Right cardiac atrium (tissue), 5 donors: ENCODE data around the gene MINDY3. TPM values are rescaled to one million over a fixed set of nuclear protein-coding genes. Genes with fewer than 3 reads are reported as not detected.

Experiments
- ATAC-seq, 2 donors: fragments of 200-7000 bp; cut with Tn5 transposase; one replicate each; pipeline versions ENCODE4 v1.8.0 to v1.9.1; 2020; ENCODE audit warnings: moderate library complexity in 2 of 2, mild to moderate bottlenecking in 1 of 2
- DNase-seq, 3 donors: peaks; one replicate each; pipeline ENCODE4 v3.0.0-alpha.2; 2020
- H3K27ac ChIP-seq: one replicate; pipeline ENCODE4 v1.5.1; 2013; ENCODE audit warnings: mild to moderate bottlenecking, low read length, control low read depth, moderate library complexity
- H3K27me3 ChIP-seq: one replicate; pipeline ENCODE4 v1.6.1; 2013; ENCODE audit not compliant: control insufficient read depth, insufficient read depth
- H3K4me1 ChIP-seq: one replicate; pipeline ENCODE4 v1.6.1; 2013; ENCODE audit warnings: low read length; ENCODE audit not compliant: control insufficient read depth, insufficient read depth
- H3K4me3 ChIP-seq: one replicate; pipeline ENCODE4 v1.5.1; 2013; ENCODE audit warnings: low read length, control low read depth
- H3K9me3 ChIP-seq: one replicate; pipeline ENCODE4 v1.6.1; 2013; ENCODE audit warnings: low read length; ENCODE audit not compliant: control insufficient read depth
- WGBS: extraction: QIAGEN DNeasy Blood & Tissue Kit; methylation state at CpG from one replicate; pipeline ENCODE4 v1.1.7; 2013; 5-methylcytosine and 5-hydroxymethylcytosine counted together
- intact Hi-C, 4 donors: fragments of 100-400 bp; cut with DNase I; formaldehyde crosslinking; loops; one replicate each; pipeline versions ENCODE4 v1.11.0 to v1.14.0; 2022 to 2023
- polyA plus RNA-seq: library from polyadenylated mRNA; stranded (reverse); fragments of 200-250 nt; gene quantifications from one replicate; pipeline ENCODE4 v1.2.3, GENCODE V29; 2013
- total RNA-seq, 4 donors: library from RNA; stranded (reverse); fragmentation: NEBNext Ultra II Directional; extraction: Animal tissue kit (Norgen Biotek cat#: 25700); gene quantifications; one replicate each; pipeline ENCODE4 v1.2.1, GENCODE V29; 2021
- donor health status: healthy with polysubstance abuse.
- donor health status: DM: no; HTN: yes; CAD: no.
- donor health status: DM: no; HTN: no; CAD: no.
- donor health status: DM: no; HTN: yes; CAD: no; lungs with severe emphysema.
- donor health status: DM: yes; HTN: yes; CAD: no.

The MINDY3 gene
- total and polyA plus RNA-seq, 5 donors = 10.9 to 28.9 (median 27.3) TPM

DNA sequence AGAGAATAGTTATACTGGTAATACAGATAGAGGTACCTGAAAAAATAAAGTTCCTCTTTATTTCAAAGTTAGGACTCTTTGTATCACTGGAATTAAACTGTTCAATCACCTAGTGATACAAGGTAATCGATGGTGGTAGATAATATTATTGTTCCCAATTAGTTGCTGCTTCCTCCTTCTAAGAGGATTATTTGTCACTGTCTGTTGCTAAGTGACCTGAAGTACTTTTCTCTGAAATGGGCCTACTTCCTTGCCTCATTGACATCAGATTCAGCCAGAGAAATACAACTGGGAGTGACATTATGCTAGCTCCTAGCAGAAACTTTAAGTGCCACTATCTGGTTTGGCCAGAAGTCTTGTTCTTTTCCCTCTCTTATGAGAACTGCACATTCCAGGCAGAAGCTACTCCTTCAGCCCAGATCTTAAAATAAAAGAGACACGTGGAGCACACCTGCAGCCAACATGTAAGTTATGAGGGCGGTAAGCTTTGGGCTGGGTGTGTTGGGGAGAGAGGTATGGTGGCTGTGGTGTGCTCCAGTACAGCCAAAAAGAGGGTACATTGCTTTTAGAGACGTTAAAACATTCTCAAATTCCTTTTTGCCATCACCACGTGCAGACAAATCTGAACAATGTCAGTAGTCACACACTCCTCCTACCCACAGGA, 54.8 kb downstream of the MINDY3 start:
- no peak for ATAC-seq
- H3K27ac ChIP-seq = no peak overlapping the region
- intact Hi-C loops = no loop called here
- no peaks in the 10 kb centered on the region for H3K27me3 ChIP-seq
- no peaks in the 10 kb centered on the region for H3K4me1 ChIP-seq
- H3K9me3 ChIP-seq = no peaks in the 10 kb centered on the region
- H3K4me3 ChIP-seq = no peak overlapping the region
- WGBS = 80% methylated on average over 5 of the region's 5 CpGs
- DNase-seq = no peak

DNA sequence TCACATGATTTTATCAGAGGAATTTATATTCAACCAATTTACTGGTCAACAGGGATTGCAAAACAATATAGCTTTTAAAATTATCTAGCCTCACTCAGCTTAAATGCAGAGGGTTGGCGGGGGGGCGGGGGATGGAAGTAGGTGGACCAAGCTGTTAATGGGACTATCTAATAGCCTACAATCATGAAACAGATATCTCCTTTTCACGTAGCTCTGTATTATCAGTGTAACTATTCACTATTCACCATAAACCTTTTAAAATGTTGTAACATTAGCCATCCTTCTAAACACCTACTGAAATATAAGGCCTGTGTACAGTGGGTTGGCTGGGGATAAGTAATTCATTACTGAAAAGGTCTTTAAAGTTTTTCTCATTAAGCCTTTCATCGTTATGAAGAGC, 56.2 kb downstream of the MINDY3 start:
- WGBS = 95% methylated on average over 4 of the region's 4 CpGs
- intact Hi-C loops = no loop called here
- Histone ChIP-seq H3K4me3 (no peak overlapping the region), H3K4me1 (no peaks in the 10 kb centered on the region), H3K27ac (no peak overlapping the region), H3K27me3 (no peaks in the 10 kb centered on the region), H3K9me3 (no peaks in the 10 kb centered on the region)
- ATAC-seq (no peak), DNase-seq (no peak)

GRCh38 chr10:15802375-15802949, 57.8 kb downstream of the MINDY3 start:
- peak in 1 of 2 donors; percentile 51 for ATAC-seq
- H3K9me3 ChIP-seq = no peaks in the 10 kb centered on the region
- no peaks in the 10 kb centered on the region for H3K4me1 ChIP-seq
- 84% methylated on average over 3 of the region's 3 CpGs for WGBS
- no peak overlapping the region for H3K27ac ChIP-seq
- H3K4me3 ChIP-seq = no peak overlapping the region
- intact Hi-C loops = no loop called here
- H3K27me3 ChIP-seq = no peaks in the 10 kb centered on the region
- no peak for DNase-seq

- H3K9me3 ChIP-seq = no peaks in the 10 kb centered on the region
- intact Hi-C loops = no loop called here
- H3K27ac ChIP-seq = no peak overlapping the region
- H3K4me1 ChIP-seq = no peaks in the 10 kb centered on the region
- DNase-seq (no peak), ATAC-seq (no peak)
- 96% methylated on average over 3 of the region's 3 CpGs for WGBS
- no peaks in the 10 kb centered on the region for H3K27me3 ChIP-seq
- H3K4me3 ChIP-seq = no peak overlapping the region
Observed at GRCh38 chr10:15801641-15802040, 58.7 kb downstream of the MINDY3 start.

DNA sequence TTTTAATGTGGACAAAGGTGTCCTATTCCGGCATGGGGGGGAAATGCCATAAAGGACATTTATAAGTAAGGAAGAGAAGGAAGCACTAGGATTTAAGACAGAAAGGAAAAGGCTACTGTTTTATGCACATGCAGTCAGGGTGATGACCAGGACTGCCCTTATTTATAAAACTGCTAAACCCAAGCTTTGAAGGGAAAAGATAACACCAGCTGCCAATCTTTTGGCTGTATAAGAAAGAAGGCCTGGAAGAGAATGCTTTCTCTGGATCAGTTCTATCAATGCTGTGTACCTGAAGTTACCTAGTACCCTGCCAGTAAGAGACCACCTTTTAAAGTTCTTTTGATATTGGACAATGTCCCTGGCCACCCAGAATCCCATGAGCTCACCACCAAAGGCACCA, 59.2 kb downstream of the MINDY3 start:
- Histone ChIP-seq H3K27ac (no peak overlapping the region), H3K27me3 (no peaks in the 10 kb centered on the region), H3K9me3 (no peaks in the 10 kb centered on the region), H3K4me1 (no peaks in the 10 kb centered on the region), H3K4me3 (no peak overlapping the region)
- intact Hi-C loops = no loop called here
- DNase-seq (no peak), ATAC-seq (no peak)
- 100% methylated on average over 1 of the region's 1 CpG for WGBS

DNA sequence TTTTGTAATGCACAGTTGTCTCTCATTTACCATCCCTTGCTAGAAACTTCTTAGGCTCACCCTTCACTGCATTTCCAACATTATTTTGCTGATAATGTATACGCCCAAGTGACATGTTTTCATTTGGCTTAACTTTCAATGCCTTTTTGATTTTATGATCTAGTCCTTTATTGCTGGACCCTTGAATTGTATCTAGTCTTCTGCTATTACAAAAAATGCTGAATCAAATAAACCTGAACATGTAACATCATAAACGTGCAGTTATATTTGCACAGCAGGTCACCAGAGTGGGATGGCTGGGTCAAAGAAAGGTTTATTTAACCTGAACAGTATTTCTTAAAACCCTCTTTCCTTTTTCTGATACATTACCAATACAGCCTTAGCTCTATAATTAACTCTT, 63.0 kb downstream of the MINDY3 start:
- no peak overlapping the region for H3K27ac ChIP-seq
- DNase-seq (no peak), ATAC-seq (no peak)
- 91% methylated on average over 2 of the region's 2 CpGs for WGBS
- intact Hi-C loops = no loop called here
- H3K9me3 ChIP-seq = no peaks in the 10 kb centered on the region
- no peak overlapping the region for H3K4me3 ChIP-seq
- H3K4me1 ChIP-seq = no peaks in the 10 kb centered on the region
- H3K27me3 ChIP-seq = no peaks in the 10 kb centered on the region

- Histone ChIP-seq H3K4me1 (peaks cover 4% of the 10 kb centered on the region), H3K9me3 (no peaks in the 10 kb centered on the region), H3K4me3 (no peak overlapping the region), H3K27ac (no peak overlapping the region), H3K27me3 (no peaks in the 10 kb centered on the region)
- 89% methylated on average over 1 of the region's 1 CpG for WGBS
- intact Hi-C loops = no loop called here
- ATAC-seq = no peak
- no peak for DNase-seq
Observed at GRCh38 chr10:15796762-15797161, 63.5 kb downstream of the MINDY3 start.

DNA sequence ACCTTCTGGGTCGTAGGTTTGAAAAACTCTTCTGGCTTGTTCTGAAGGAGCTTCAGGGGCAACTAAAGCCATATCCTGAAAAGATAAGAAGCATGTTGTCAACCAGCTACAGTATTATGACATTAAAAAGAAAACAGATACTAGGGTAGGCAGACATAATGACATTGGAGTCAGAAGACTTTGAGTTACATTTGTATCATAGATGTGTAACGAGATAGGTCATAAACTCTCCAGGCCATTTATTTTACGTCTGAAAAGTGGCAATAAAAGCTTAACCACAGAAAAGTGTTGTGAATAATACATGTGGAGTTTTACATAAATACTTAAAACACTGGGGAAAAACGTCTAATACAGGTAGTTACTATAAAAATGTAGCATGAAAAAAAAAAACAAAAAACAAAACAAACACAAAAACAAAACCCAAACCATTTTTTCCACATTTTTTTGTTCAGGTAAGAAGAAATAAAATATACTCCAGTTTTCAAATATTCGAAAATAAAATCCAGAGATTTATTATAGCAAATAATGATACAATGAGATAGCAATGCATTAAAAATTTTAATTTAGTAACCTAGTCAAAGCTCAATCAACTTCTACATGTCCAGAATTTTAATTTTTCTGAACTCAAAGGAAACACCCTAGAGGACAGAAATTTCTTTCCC, 64.1 kb downstream of the MINDY3 start:
- ATAC-seq (no peak), DNase-seq (no peak)
- H3K9me3 ChIP-seq = no peaks in the 10 kb centered on the region
- H3K4me3 ChIP-seq = no peak overlapping the region
- no peaks in the 10 kb centered on the region for H3K27me3 ChIP-seq
- no peak overlapping the region for H3K27ac ChIP-seq
- 93% methylated on average over 5 of the region's 5 CpGs for whole genome bisulfite sequencing
- intact Hi-C loops = no loop called here
- H3K4me1 ChIP-seq = peaks cover 4% of the 10 kb centered on the region

DNA sequence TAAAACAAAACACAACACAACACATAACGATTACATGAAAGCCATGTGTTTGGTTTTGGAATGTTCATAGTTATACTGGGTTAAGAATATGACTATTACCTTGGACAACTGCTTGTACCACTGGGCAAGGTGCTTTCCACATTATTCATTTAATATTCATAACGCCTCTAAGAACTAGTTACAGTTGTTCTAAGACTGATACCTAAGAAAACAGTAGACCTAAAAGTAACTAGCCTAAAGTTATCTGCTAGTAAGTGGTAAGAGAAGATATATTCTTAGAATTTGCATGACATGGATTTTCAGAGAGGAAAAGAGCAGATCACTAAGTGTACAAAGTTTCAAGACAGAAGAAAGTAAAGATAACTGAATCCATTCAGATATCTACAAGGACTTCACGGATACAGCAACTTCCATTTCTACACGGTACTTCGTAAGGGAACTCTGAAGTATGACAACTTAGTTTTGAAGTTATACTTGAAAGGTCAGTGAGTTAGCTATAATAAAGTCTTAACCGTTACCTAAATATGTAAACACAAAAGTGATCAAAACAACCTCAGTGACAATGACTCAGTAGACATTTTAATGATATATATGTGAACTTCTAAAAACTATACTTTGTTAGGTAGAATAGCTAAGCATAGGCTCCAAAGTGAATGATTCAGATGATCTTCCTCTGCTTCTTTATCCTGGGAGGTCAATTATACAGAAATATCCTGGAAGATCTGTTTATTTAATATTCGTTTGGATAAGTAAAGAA, 65.1 kb downstream of the MINDY3 start:
- Histone ChIP-seq H3K27ac (no peak overlapping the region), H3K9me3 (no peaks in the 10 kb centered on the region), H3K4me3 (no peak overlapping the region), H3K4me1 (peaks cover 4% of the 10 kb centered on the region), H3K27me3 (no peaks in the 10 kb centered on the region)
- ATAC-seq = no peak
- no peak for DNase-seq
- intact Hi-C loops = no loop called here
- WGBS = 89% methylated on average over 7 of the region's 7 CpGs

DNA sequence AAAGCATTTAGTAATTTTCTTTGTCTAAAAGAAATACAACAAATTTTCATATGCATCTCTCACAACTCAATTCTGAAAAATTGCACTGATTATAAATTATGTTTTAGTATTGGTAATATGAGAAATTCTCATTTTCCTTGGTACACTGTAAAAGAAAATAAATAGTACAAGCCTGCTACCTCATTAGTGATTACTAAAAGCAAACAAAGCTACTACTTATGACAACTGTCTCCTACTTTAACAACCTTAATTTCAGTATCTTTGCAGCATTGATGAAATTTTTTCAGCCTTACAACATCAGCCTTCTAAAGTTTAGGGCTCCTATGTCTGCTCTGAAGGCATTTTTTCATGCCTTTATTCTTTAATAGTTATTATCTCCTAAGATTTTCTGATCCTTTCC, 65.7 kb downstream of the MINDY3 start:
- ATAC-seq (no peak), DNase-seq (no peak)
- peaks cover 4% of the 10 kb centered on the region for H3K4me1 ChIP-seq
- no peak overlapping the region for H3K27ac ChIP-seq
- H3K27me3 ChIP-seq = no peaks in the 10 kb centered on the region
- intact Hi-C loops = no loop called here
- no peak overlapping the region for H3K4me3 ChIP-seq
- H3K9me3 ChIP-seq = no peaks in the 10 kb centered on the region

DNA sequence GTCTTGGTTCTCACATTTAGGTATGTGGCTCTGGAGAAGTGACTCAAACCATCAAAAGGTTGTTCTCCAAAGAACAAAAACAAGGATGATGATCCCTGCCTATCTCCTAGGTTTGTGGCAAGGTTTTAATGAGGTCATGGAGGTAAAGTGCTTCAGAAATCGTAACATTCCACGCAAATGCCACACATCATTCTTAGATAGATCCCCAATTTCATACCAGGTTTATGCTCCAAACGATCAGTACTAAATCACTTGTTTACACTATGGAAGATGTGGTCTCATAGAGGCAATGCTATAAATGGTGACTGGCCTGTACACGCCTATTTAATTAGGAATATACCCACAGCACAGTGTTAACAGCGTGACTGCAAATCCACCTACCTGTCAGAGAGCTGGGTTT, 66.6 kb downstream of the MINDY3 start:
- H3K27me3 ChIP-seq = no peaks in the 10 kb centered on the region
- DNase-seq (no peak), ATAC-seq (no peak)
- intact Hi-C loops = no loop called here
- peaks cover 4% of the 10 kb centered on the region for H3K4me1 ChIP-seq
- H3K9me3 ChIP-seq = no peaks in the 10 kb centered on the region
- WGBS = 96% methylated on average over 5 of the region's 5 CpGs
- H3K4me3 ChIP-seq = no peak overlapping the region
- H3K27ac ChIP-seq = no peak overlapping the region
